MCF 10A (cell line): ENCODE data around the gene PPT2. TPM values are rescaled to one million over a fixed set of nuclear protein-coding genes. Genes with fewer than 3 reads are reported as not detected.
"Not testable (repeated sequence)": the region's sequence is repeated elsewhere in the genome, so short reads cannot be mapped to it uniquely, and the experiment has no call there.

Source experiments
- BruUV-seq: library from RNA; stranded (reverse); fragments of 400-500 nt; replicated peaks from 2 replicates; lab custom pipeline; 2021; lab: Mats Ljungman, UMichigan
- CTCF ChIA-PET: fragments of 300-600 bp; sonication (Branson Sonifier 250); formaldehyde crosslinking; extraction: SDS; loops from one replicate; lab custom pipeline; 2021; ENCODE audit warnings: antibody characterized with exemption, inconsistent platforms; lab: Yijun Ruan, JAX
- POLR2A ChIA-PET: fragments of 300-600, 350-650 bp; sonication (Branson Sonifier 250); formaldehyde crosslinking; extraction: SDS; loops from one replicate; lab custom pipeline; 2020; ENCODE audit warnings: antibody characterized with exemption, inconsistent platforms; lab: Yijun Ruan, JAX
- DNase-seq: peaks from one replicate; pipeline ENCODE4 v3.0.0-alpha.2; 2018; ENCODE audit not compliant: unreplicated experiment
- H3K27ac Mint-ChIP-seq: one replicate; pipeline ENCODE4 v1.8.0; 2022; ENCODE audit warnings: mild to moderate bottlenecking, low read depth, mixed read lengths; ENCODE audit not compliant: unreplicated experiment
- H3K27me3 Mint-ChIP-seq: one replicate; pipeline ENCODE4 v1.8.0; 2022; ENCODE audit warnings: mixed read lengths; ENCODE audit not compliant: insufficient read depth, unreplicated experiment
- H3K36me3 Mint-ChIP-seq: one replicate; pipeline ENCODE4 v1.8.0; 2022; ENCODE audit warnings: mild to moderate bottlenecking, moderate library complexity, mixed read lengths; ENCODE audit not compliant: insufficient read depth, unreplicated experiment
- H3K4me1 Mint-ChIP-seq: one replicate; pipeline ENCODE4 v1.8.0; 2022; ENCODE audit warnings: mixed read lengths; ENCODE audit not compliant: insufficient read depth, unreplicated experiment
- H3K4me3 Mint-ChIP-seq: one replicate; pipeline ENCODE4 v1.8.0; 2022; ENCODE audit warnings: mild to moderate bottlenecking, moderate library complexity, mixed read lengths; ENCODE audit not compliant: unreplicated experiment
- H3K9me3 Mint-ChIP-seq: one replicate; pipeline ENCODE4 v1.8.0; 2022; ENCODE audit warnings: mixed read lengths; ENCODE audit not compliant: unreplicated experiment
- CTCF ChIP-seq: fragments of 200-600 bp; IDR thresholded peaks from one replicate; pipeline ENCODE4 v1.8.0; 2022; ENCODE audit warnings: antibody characterized with exemption, mild to moderate bottlenecking; ENCODE audit not compliant: unreplicated experiment
- intact Hi-C: fragments of 100-400 bp; cut with micrococcal nuclease; formaldehyde crosslinking; loops from 2 replicates; pipeline ENCODE4 v1.14.1; 2022
- total RNA-seq: library from RNA; stranded (reverse); gene quantifications from 2 replicates; pipeline ENCODE4 v1.2.3, GENCODE V29; 2022

The PPT2 gene
- total RNA-seq, 1 experiment from 2014 or later: 3.7 TPM

GRCh38 chr6:32140420-32141046, 13.4 kb upstream of the PPT2 start:
- CTCF ChIA-PET: interaction anchor here (0.6 to 0.8 kb wide), 3 partner anchors 20 to 1216 kb away, joined by 3 to 4 read pairs (median 3); no protein-coding TSS in a partner anchor
- DNase-seq: no peak
- intact Hi-C loops: no loop called here
- peaks cover under 1% of the 10 kb centered on the region for H3K36me3 Mint-ChIP-seq
- H3K4me1 Mint-ChIP-seq: no peaks in the 10 kb centered on the region
- H3K9me3 Mint-ChIP-seq: no peaks in the 10 kb centered on the region
- H3K27ac Mint-ChIP-seq: no peak overlapping the region
- POLR2A ChIA-PET: interaction anchor here (0.8 to 1.2 kb wide), 2 partner anchors 13 to 170 kb away, joined by 3 read pairs; no protein-coding TSS in a partner anchor
- peaks cover 11% of the 10 kb centered on the region for H3K27me3 Mint-ChIP-seq
- H3K4me3 Mint-ChIP-seq: no peak overlapping the region
- no peak for TF ChIP-seq CTCF
- no TSS peak for BruUV-seq

DNA sequence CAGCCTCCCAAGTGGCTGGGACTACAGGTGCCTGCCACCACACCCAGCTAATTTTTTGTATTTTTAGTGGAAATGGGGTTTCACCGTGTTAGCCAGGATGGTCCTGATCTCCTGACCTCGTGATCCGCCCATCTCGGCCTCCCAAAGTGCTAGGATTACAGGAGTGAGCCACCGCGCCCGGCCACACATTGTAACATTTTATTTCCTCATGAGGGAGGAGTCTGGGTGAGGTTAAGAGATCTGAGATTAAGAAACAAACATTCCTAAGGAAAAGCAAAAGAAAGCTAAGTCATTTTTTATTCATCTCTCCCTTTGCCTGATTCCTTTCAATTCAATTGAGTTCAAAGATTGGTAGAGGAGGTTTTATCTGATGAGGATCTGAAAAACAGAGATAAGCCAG, 9.7 kb upstream of the PPT2 start:
- H3K4me1 Mint-ChIP-seq, DNase-seq, BruUV-seq, H3K4me3 Mint-ChIP-seq, H3K27ac Mint-ChIP-seq, H3K27me3 Mint-ChIP-seq, H3K36me3 Mint-ChIP-seq, intact Hi-C loops, H3K9me3 Mint-ChIP-seq: not testable (repeated sequence)
- CTCF ChIA-PET: interaction anchor here (0.7 to 1.5 kb wide), 2 partner anchors 25 to 96 kb away, joined by 3 to 5 read pairs; no protein-coding TSS in a partner anchor
- POLR2A ChIA-PET: interaction anchor here (1.0 kb wide), 1 partner anchor 14 kb away, joined by 3 read pairs; the partner anchor contains the start of gene FKBPL

DNA sequence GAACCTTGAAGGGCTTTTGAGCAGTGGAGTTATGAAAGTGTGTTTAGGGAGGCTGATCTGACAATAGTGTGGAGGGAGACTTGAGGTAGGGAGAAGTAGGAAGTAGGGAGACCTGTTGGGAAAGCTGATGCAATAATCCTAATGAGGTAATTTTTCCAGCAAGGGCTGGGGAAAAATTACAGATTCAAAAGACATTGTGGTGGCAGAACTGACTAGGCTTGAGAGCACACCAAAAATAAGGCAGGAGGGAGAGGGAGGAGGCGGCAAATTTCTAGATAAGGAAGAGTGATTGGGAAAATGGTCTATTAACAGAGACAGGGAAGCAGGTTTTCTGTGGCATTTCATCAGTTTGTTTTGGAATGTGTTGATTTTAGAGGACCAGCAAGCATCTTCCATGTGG, 7.7 kb upstream of the PPT2 start:
- H3K36me3 Mint-ChIP-seq: no peaks in the 10 kb centered on the region
- peaks cover 12% of the 10 kb centered on the region for H3K4me1 Mint-ChIP-seq
- TF ChIP-seq CTCF: no peak
- BruUV-seq: no TSS peak
- no peaks in the 10 kb centered on the region for H3K27me3 Mint-ChIP-seq
- CTCF ChIA-PET: interaction anchor here (0.5 to 2.2 kb wide), 5 partner anchors 8 to 715 kb away, joined by 3 to 6 read pairs (median 3); no protein-coding TSS in a partner anchor
- intact Hi-C loops: no loop called here
- POLR2A ChIA-PET: interaction anchor here (0.6 to 1.7 kb wide), 6 partner anchors 10 to 196 kb away, joined by 3 to 10 read pairs (median 3); partner anchors contain the start of gene FKBPL
- H3K27ac Mint-ChIP-seq: no peak overlapping the region
- H3K4me3 Mint-ChIP-seq: no peak overlapping the region
- H3K9me3 Mint-ChIP-seq: no peaks in the 10 kb centered on the region
- DNase-seq: no peak

- DNase-seq: no peak
- no peaks in the 10 kb centered on the region for H3K36me3 Mint-ChIP-seq
- H3K9me3 Mint-ChIP-seq: no peaks in the 10 kb centered on the region
- no peaks in the 10 kb centered on the region for H3K27me3 Mint-ChIP-seq
- TF ChIP-seq CTCF: no peak
- ChIA-PET POLR2A (interaction anchor here (0.6 to 1.7 kb wide), 5 partner anchors 16 to 196 kb away, joined by 3 to 10 read pairs (median 3); partner anchors contain the start of gene FKBPL), CTCF (interaction anchor here (0.6 to 2.2 kb wide), 2 partner anchors 28 to 100 kb away, joined by 3 to 6 read pairs; no protein-coding TSS in a partner anchor)
- no peak overlapping the region for H3K4me3 Mint-ChIP-seq
- H3K4me1 Mint-ChIP-seq: peaks cover 15% of the 10 kb centered on the region
- H3K27ac Mint-ChIP-seq: no peak overlapping the region
- intact Hi-C loops: no loop called here
- no TSS peak for BruUV-seq
These were observed 7.3 kb upstream of the PPT2 start for GRCh38 chr6:32146687-32147086.
